A549 (cell line): ENCODE measurements around the gene GNPTG.

ENCODE experiments used
- BHLHE40 ChIP-seq: IDR thresholded peaks from 2 replicates; pipeline ENCODE4 v1.6.1; 2012; ENCODE audit warnings: low read depth, low read length, inconsistent platforms
- EP300 ChIP-seq, 2 experiments: fragments of >200 bp; sonication (Bioruptor Twin); formaldehyde crosslinking; IDR thresholded peaks; 2 replicates in 1 of 2; 3 replicates in 1 of 2; pipeline ENCODE4 v1.6.1; 2016 to 2017
- TF ChIP-seq, protein P1 (sequence below): fragments of >200 bp; sonication (Bioruptor Twin); formaldehyde crosslinking; IDR thresholded peaks from 3 replicates; pipeline ENCODE4 v1.5.1; 2016

- TF ChIP-seq, protein P1, sequence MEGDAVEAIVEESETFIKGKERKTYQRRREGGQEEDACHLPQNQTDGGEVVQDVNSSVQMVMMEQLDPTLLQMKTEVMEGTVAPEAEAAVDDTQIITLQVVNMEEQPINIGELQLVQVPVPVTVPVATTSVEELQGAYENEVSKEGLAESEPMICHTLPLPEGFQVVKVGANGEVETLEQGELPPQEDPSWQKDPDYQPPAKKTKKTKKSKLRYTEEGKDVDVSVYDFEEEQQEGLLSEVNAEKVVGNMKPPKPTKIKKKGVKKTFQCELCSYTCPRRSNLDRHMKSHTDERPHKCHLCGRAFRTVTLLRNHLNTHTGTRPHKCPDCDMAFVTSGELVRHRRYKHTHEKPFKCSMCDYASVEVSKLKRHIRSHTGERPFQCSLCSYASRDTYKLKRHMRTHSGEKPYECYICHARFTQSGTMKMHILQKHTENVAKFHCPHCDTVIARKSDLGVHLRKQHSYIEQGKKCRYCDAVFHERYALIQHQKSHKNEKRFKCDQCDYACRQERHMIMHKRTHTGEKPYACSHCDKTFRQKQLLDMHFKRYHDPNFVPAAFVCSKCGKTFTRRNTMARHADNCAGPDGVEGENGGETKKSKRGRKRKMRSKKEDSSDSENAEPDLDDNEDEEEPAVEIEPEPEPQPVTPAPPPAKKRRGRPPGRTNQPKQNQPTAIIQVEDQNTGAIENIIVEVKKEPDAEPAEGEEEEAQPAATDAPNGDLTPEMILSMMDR = no peak
- TF ChIP-seq BHLHE40 = no peak
- no peak for TF ChIP-seq EP300 (IDR thresholded peaks at IDR 0.05)
Measured at GRCh38 chr16:1398826-1399581, 47.3 kb downstream of the GNPTG start.
